ENCODE measurements around the gene GKN1.

- TF ChIP-seq CTCF (IDR thresholded peaks at IDR 0.05; ENCODE audit: poor library complexity, severe bottlenecking) (no peak), RAD21 (conservative IDR thresholded peaks at IDR 0.05) (no peak)
These were observed 37.2 kb downstream of the GKN1 start for GRCh38 chr2:69011611-69012157.
